HG02571 (cell line): Measurements from ENCODE around the gene MYCBP.
"Not testable (repeated sequence)": the region's sequence is repeated elsewhere in the genome, so short reads cannot be mapped to it uniquely, and the experiment has no call there.

Source experiments
- ATAC-seq: cut with Tn5 transposase; IDR thresholded peaks from one replicate; pipeline ENCODE4 v1.9.1; 2021; ENCODE audit warnings: mild to moderate bottlenecking, moderate library complexity; ENCODE audit not compliant: unreplicated experiment

Gene MYCBP, protein sequence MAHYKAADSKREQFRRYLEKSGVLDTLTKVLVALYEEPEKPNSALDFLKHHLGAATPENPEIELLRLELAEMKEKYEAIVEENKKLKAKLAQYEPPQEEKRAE

GRCh38 chr1:38873027-38873969 is at the start of gene MYCBP:
Gene MYCBP, minus strand, starts transcription at chr1:38873348. Its CDS starts 43 bp downstream, at chr1:38873305.
- ATAC-seq: peak; percentile 90

- ATAC-seq: no peak
Observed at GRCh38 chr1:38919130-38919529, 46.0 kb upstream of the MYCBP start.

- no peak for ATAC-seq
Observed at GRCh38 chr1:38918568-38918967, 45.4 kb upstream of the MYCBP start.

DNA sequence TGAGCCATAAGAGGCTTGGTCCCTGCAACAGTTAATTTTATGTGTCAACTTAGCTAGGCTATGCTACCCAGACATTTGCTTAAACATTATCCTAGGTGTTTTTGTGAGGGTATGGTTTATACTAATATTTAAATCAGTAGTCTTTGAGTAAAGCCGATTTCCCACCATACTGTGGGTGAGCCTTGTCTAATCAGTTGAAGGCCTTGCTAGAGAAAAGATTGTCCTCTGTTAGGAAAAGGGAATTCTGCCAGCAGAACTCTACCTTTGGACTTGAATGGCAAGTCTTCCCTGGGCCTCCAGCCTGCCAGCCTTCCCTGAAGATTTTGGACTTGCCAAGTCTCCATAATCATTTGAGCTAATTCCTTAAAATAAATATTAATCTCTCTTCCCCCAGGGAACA is 44.6 kb upstream of the MYCBP start:
- ATAC-seq: no peak

- ATAC-seq: no peak
Observed at GRCh38 chr1:38917337-38917736, 44.2 kb upstream of the MYCBP start.

DNA sequence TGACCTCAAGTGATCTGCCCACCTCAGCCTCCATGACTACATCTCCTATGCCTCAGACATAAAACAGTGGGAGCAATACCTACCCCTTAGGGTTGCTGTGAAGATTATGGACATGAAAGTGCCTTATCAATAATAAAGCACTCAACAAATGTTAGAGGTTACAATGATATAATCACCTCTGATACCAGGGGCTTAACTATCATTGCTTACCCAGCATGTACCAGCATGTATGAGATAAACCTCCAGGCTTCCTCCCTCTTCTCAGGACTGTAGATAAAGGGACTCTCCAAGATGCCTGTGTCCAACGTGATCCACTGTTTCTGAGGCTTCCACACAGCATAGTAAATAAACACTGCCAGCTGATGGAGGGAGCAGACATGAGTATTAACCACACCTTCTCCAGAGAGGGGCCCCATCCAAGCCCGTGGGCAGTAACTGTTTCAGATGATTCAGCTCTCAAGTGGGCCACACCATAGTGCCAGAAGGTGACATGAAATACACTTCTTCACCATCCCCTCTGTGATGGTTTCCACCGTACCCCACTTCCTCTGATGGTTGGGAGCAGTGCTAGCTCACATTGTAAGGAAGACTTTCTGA is 42.3 kb upstream of the MYCBP start:
- no peak for ATAC-seq

DNA sequence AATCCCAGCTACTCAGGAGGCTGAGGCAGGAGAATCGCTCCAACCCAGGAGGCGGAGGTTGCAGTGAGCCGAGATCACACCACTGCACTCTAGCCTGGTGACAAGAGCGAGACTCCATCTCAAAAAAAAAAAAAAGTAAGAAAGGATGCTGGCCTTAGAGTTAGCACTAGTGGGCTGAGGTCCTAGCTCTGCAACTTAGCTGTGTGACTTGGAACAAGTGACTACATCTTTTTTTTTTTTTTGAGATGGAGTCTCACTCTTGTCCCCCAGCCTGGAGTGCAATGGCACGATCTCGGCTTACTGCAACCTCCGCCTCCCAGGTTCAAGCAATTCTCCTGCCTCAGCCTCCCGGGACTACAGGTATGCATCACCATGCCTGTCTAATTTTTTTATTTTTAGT is 41.8 kb upstream of the MYCBP start:
- ATAC-seq: not testable (repeated sequence)

DNA sequence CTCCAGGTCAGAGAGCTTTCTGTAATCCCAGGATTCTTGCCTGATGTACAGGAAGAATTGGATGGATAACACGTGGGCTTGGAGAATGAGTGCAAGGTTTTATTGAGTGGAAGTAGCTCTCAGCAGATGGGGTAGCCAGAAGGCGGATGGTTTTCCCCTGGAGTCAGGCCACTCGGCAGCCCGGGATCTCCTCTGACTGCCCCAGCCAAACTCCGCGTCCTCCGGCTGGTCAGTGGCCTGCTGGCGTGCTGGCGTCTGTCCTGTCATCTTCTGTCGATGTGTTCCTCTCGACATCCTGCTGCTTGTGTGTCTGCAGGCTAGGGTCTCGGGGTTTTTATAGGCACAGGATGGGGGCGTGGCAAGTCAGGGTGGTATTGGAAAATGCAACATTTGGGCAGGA is 35.7 kb upstream of the MYCBP start:
- no peak for ATAC-seq

- no peak for ATAC-seq
Observed at GRCh38 chr1:38905985-38906384, 32.8 kb upstream of the MYCBP start.

DNA sequence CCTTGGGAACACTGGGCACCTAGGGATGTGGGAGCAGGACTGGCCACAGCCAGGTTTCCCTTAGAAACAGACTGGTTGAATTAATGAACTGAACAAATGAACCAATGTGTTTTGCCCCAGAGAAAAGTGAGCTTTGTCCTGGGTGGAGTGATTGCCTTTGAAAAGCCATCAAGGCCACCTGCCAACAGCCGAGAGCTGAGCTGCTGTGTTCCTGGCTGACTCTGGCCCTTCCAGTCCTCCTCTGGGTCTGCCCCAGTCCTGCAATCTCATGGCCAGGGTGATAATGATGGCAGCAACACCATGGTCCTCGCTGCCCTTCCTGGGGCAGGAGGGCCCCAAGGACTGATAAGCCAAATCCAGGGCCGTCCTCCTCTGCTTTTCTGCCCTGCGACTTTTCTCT is 26.4 kb upstream of the MYCBP start:
- ATAC-seq: no peak

- ATAC-seq: no peak
Observed at GRCh38 chr1:38898653-38899230, 25.6 kb upstream of the MYCBP start.

- no peak for ATAC-seq
Observed at GRCh38 chr1:38896169-38896568, 23.0 kb upstream of the MYCBP start.

GRCh38 chr1:38892976-38893375 is 19.8 kb upstream of the MYCBP start:
- no peak for ATAC-seq

DNA sequence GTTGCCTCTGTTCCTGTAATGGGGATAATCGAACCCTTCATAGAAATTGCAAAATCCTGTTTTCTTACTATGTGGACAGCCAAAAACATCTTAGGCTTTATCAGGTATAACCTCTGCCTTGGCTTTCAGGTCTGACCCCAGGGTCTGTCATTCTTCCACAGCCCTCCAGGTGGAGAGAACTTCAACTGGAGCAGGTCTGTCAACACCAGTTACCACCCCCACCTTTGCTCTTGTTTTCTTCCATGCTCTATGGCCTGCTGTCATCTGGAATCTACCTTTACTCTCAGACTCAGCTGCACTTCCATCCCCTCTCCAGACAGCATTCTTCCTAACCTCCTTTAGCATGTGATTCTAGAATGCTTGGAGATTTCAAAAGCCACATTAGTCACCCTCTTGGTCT is 18.6 kb upstream of the MYCBP start:
- no peak for ATAC-seq

- ATAC-seq: no peak
Observed at GRCh38 chr1:38889589-38889988, 16.4 kb upstream of the MYCBP start.

- no peak for ATAC-seq
Observed at GRCh38 chr1:38888423-38889333, 15.5 kb upstream of the MYCBP start.

GRCh38 chr1:38885092-38885491 is 11.9 kb upstream of the MYCBP start:
- ATAC-seq: no peak

DNA sequence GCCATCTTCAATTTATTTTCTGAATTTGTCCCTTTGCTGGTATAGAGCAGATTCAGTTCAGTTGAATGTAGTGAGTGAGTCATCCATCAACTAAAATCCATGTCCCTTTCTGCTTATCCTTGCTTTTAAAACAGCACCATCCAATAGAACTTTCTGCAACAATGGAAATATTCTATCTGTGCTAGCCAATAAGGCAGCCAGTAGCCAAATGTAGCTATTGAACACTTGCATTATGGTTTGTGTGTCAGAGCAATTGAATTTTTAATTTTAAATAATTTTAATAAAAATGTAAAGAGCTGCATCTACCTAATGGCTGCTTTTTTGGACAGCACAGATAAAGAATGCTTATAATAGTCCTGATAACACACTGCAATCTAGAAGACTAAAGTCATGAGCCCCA is 8.3 kb upstream of the MYCBP start, which contains the start of gene GJA9:
Gene GJA9 (minus strand): TSS at position 101 of the 400 bp plus-strand sequence. CDS start 5,489 bp downstream, outside the sequence.
- ATAC-seq: no peak

DNA sequence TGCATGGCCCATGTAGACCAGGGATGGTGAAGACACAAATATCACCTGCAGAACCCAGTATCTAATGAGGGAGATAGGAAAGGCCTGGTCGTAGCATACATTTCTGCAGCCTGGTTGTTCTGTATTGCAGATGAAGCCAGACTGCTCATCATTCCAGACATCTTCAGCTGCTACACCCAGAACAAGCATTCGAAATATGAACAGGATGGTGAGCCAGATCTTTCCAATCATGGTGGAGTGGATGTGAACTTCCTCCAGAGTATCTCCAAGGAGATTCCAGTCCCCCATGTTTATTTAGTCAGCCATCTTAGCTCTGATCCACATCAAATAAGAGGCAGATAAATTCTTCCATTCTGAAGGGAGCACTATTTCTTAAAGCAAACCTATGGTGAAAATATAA is 2.7 kb upstream of the MYCBP start:
- ATAC-seq: no peak

DNA sequence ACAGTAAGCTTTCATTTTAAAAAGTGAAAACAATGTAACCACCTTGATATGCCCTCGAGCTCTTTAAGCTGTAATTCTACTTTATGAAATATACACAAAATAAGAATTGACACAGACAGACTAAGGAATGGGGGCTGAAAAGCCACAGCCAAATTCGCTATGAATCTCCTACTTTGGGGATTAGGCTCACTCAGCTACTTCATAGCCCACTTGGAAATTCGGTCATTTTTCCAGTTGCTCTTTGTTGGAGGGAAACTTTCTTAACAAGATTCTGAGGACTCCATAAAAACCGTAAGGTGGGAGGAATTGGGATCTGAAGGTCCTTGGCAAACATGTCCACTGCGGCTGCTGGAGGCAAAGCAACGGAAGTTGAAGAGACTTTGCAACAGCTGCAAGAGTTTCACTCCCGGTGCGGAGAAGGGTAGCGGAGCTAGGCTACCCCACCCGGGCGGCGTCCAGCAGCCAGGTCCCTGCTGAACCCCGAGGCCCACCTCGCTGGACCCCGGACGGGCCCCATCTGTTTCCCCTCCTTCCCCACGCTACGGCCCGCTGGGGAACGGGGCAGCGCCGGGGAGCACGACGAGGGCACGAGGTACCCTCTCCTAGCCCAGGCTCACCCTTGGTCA is 634 bp downstream of the MYCBP start:
- ATAC-seq: peak; percentile 14
